H1 (cell line): ENCODE results near the gene MBP. TPM values are rescaled to one million over a fixed set of nuclear protein-coding genes. Genes with fewer than 3 reads are reported as not detected.

Experiments
- CTCF ChIA-PET: fragments of 300-600 bp; sonication (Branson Sonifier 250); formaldehyde crosslinking; loops from one replicate; lab custom pipeline; 2021; ENCODE audit not compliant: partially characterized antibody; lab: Charles Lee
- POLR2A ChIA-PET: fragments of 300-600 bp; sonication (Branson Sonifier 250); formaldehyde crosslinking; loops from one replicate; lab custom pipeline; 2021; ENCODE audit warnings: inconsistent platforms; ENCODE audit not compliant: partially characterized antibody; lab: Charles Lee
- DNase-seq, 2 experiments: peaks; one replicate each; pipeline versions ENCODE4 v3.0.0 to v3.0.0-alpha.2; 2010 to 2022; ENCODE audit warnings: low spot score in 2 of 2, low read depth in 1 of 2, mixed read lengths in 1 of 2
- FAIRE-seq: peaks from 2 replicates; lab custom pipeline; 2011; peaks lifted over from hg19 to GRCh38; lab: Jason Lieb, UNC
- H2AFZ ChIP-seq: 2 replicates; pipeline ENCODE4 v1.8.1; 2012; ENCODE audit warnings: low read length, inconsistent platforms
- H2AK5ac ChIP-seq: 2 replicates; pipeline ENCODE4 v1.6.1; 2013; ENCODE audit warnings: low read depth, low read length
- H2BK120ac ChIP-seq: replicated peaks from 2 replicates; pipeline ENCODE3; 2013; ENCODE audit warnings: low read depth, low read length, inconsistent platforms
- H2BK12ac ChIP-seq: 2 replicates; pipeline ENCODE4 v1.6.1; 2013; ENCODE audit warnings: low read depth, low read length
- H2BK15ac ChIP-seq: 2 replicates; pipeline ENCODE4 v1.6.1; 2013; ENCODE audit warnings: low read length
- H2BK20ac ChIP-seq: 2 replicates; pipeline ENCODE4 v1.6.1; 2013; ENCODE audit warnings: low read length
- H2BK5ac ChIP-seq: 2 replicates; pipeline ENCODE4 v1.6.1; 2013; ENCODE audit warnings: low read depth, low read length
- H3K14ac ChIP-seq: 2 replicates; pipeline ENCODE4 v1.6.1; 2013; ENCODE audit warnings: inconsistent platforms; ENCODE audit not compliant: insufficient read length
- H3K18ac ChIP-seq: 2 replicates; pipeline ENCODE4 v1.6.1; 2013; ENCODE audit warnings: low read length; ENCODE audit errors: extremely low read depth
- H3K23ac ChIP-seq: 2 replicates; pipeline ENCODE4 v1.6.1; 2013; ENCODE audit warnings: inconsistent platforms; ENCODE audit not compliant: insufficient read length
- H3K23me2 ChIP-seq: 2 replicates; pipeline ENCODE4 v1.6.1; 2013; ENCODE audit warnings: low read depth, low read length
- H3K27ac ChIP-seq: 2 replicates; pipeline ENCODE4 v1.6.1; 2011; ENCODE audit warnings: low read depth, low read length, inconsistent platforms
- H3K27me3 ChIP-seq, 4 experiments: replicated peaks in 1 of 4; 1 replicate in 1 of 4; 2 replicates in 3 of 4; pipeline versions ENCODE4 v1.6.1 to v1.8.1; 2011 to 2013; ENCODE audit warnings: low read length in 3 of 4, mild to moderate bottlenecking in 3 of 4, inconsistent platforms in 2 of 4, mixed read lengths in 2 of 4, moderate library complexity in 1 of 4; ENCODE audit not compliant: control insufficient read depth in 3 of 4, insufficient read depth in 3 of 4; ENCODE audit errors: extremely low read depth in 1 of 4
- H3K36me3 ChIP-seq, 4 experiments: 2 replicates each; pipeline versions ENCODE4 v1.6.1 to v1.8.1; 2011 to 2013; ENCODE audit warnings: mild to moderate bottlenecking in 4 of 4, low read length in 3 of 4, moderate library complexity in 2 of 4, control low read depth in 1 of 4, inconsistent platforms in 1 of 4; ENCODE audit not compliant: insufficient read depth in 4 of 4, control insufficient read depth in 2 of 4
- H3K4ac ChIP-seq: replicated peaks from 2 replicates; pipeline ENCODE3; 2013; ENCODE audit warnings: low read length, low read depth, mixed read lengths, inconsistent platforms; ENCODE audit not compliant: insufficient read length
- H3K4me1 ChIP-seq, 4 experiments: replicated peaks in 1 of 4; 1 replicate in 1 of 4; 2 replicates in 3 of 4; pipeline versions ENCODE4 v1.6.1 to v1.8.1; 2011 to 2013; ENCODE audit warnings: low read length in 3 of 4, inconsistent platforms in 2 of 4, mixed read lengths in 1 of 4; ENCODE audit not compliant: insufficient read depth in 4 of 4, control insufficient read depth in 3 of 4
- H3K4me2 ChIP-seq, 2 experiments: 2 replicates each; pipeline versions ENCODE4 v1.6.1 to v1.8.1; 2011 to 2013; ENCODE audit warnings: low read depth in 2 of 2, low read length in 2 of 2, control low read depth in 1 of 2, inconsistent platforms in 1 of 2, mild to moderate bottlenecking in 1 of 2; ENCODE audit not compliant: insufficient read depth in 1 of 2
- H3K4me3 ChIP-seq, 4 experiments: fragments of 200-600, 300-600 bp in 1 of 4; sonication (generic), shearing (Covaris generic), sonication (Bioruptor Twin) in 1 of 4; 2 replicates each; pipeline versions ENCODE4 v1.5.1 to v1.8.1; 2011 to 2016; ENCODE audit warnings: low read length in 4 of 4, low read depth in 3 of 4, control low read depth in 2 of 4, inconsistent platforms in 2 of 4, mild to moderate bottlenecking in 2 of 4, mixed read lengths in 1 of 4, moderate library complexity in 1 of 4; ENCODE audit not compliant: insufficient read depth in 2 of 4; ENCODE audit errors: extremely low read depth in 1 of 4
- H3K56ac ChIP-seq: replicated peaks from 2 replicates; pipeline ENCODE3; 2013; ENCODE audit warnings: low read depth, mild to moderate bottlenecking, mixed read lengths, low read length, inconsistent platforms; ENCODE audit not compliant: insufficient read length
- H3K79me1 ChIP-seq: 2 replicates; pipeline ENCODE4 v1.6.1; 2013; ENCODE audit warnings: low read depth, low read length, control low read depth
- H3K79me2 ChIP-seq, 2 experiments: 2 replicates each; pipeline versions ENCODE4 v1.6.1 to v1.8.1; 2012 to 2013; ENCODE audit warnings: low read length in 2 of 2, mild to moderate bottlenecking in 2 of 2, inconsistent platforms in 1 of 2; ENCODE audit not compliant: insufficient read depth in 2 of 2, control insufficient read depth in 1 of 2
- H3K9ac ChIP-seq, 4 experiments: replicated peaks in 1 of 4; 1 replicate in 1 of 4; 2 replicates in 3 of 4; pipeline versions ENCODE4 v1.6.1 to v1.8.1; 2011 to 2013; ENCODE audit warnings: low read depth in 3 of 4, low read length in 3 of 4, control low read depth in 2 of 4, mild to moderate bottlenecking in 2 of 4, moderate library complexity in 2 of 4, inconsistent platforms in 1 of 4; ENCODE audit errors: extremely low read depth in 1 of 4
- H3K9me3 ChIP-seq, 2 experiments: 2 replicates each; pipeline versions ENCODE4 v1.6.1 to v1.8.1; 2012 to 2013; ENCODE audit warnings: mild to moderate bottlenecking in 2 of 2, moderate library complexity in 2 of 2, control low read depth in 1 of 2, inconsistent platforms in 1 of 2, low read depth in 1 of 2, low read length in 1 of 2, mixed read lengths in 1 of 2; ENCODE audit not compliant: insufficient read depth in 2 of 2
- H4K20me1 ChIP-seq, 2 experiments: replicated peaks in 1 of 2; 2 replicates each; pipeline versions ENCODE3 to v1.8.1; 2011 to 2013; ENCODE audit warnings: inconsistent platforms in 2 of 2, low read length in 2 of 2, mild to moderate bottlenecking in 1 of 2; ENCODE audit not compliant: insufficient read depth in 2 of 2, control insufficient read depth in 1 of 2
- H4K5ac ChIP-seq: 2 replicates; pipeline ENCODE4 v1.6.1; 2013; ENCODE audit warnings: low read length, low read depth, mixed read lengths, inconsistent platforms; ENCODE audit not compliant: insufficient read length
- H4K8ac ChIP-seq: 2 replicates; pipeline ENCODE4 v1.8.0; 2013; ENCODE audit warnings: mild to moderate bottlenecking, moderate library complexity, low read length, inconsistent platforms; ENCODE audit not compliant: insufficient read depth; ENCODE audit errors: extremely low read depth
- H4K91ac ChIP-seq: replicated peaks from 2 replicates; pipeline ENCODE3; 2013; ENCODE audit warnings: low read length, mixed read lengths, inconsistent platforms; ENCODE audit not compliant: insufficient read length
- NANOG ChIP-seq: IDR thresholded peaks from 2 replicates; pipeline ENCODE4 v1.6.1; 2011; ENCODE audit warnings: low read length, low read depth, mild to moderate bottlenecking, inconsistent platforms; ENCODE audit not compliant: insufficient read depth, poor library complexity, severe bottlenecking
- WGBS, 2 experiments: shearing (Covaris generic) in 1 of 2; methylation state at CpG; one replicate each; pipeline versions ENCODE4 v1.1.6 to v1.1.7; 2013 to 2015; ENCODE audit warnings: low lambda C conversion rate in 2 of 2, mixed read lengths in 2 of 2, inconsistent platforms in 1 of 2, low coverage in 1 of 2, missing lambda C conversion rate in 1 of 2; ENCODE audit not compliant: insufficient replicate concordance in 2 of 2, insufficient coverage in 1 of 2, insufficient read length in 1 of 2; ENCODE audit errors: extremely low coverage in 1 of 2, missing lambda C conversion rate in 1 of 2; 5-methylcytosine and 5-hydroxymethylcytosine counted together
- polyA plus RNA-seq, 7 experiments: library from polyadenylated mRNA; depleted of rRNA in 3 of 7; stranded (reverse) in 5 of 7; unstranded in 2 of 7; fragments of >200 nt in 5 of 7; fragments of 200-250 nt in 2 of 7; gene quantifications; 1 replicate in 5 of 7; 2 replicates in 1 of 7; 4 replicates in 1 of 7; pipeline versions ENCODE4 v1.2.1 to v1.2.3, GENCODE V29; 2011 to 2013; ENCODE audit warnings: missing spikeins in 2 of 7, mixed read lengths in 2 of 7
- total RNA-seq: library from RNA; stranded (reverse); fragmentation: NEBNext Ultra II Directional; extraction: Animal tissue kit (Norgen Biotek cat#: 25700); gene quantifications from 2 replicates; pipeline ENCODE4 v1.2.1, GENCODE V29; 2021

MBP gene
- total and polyA plus RNA-seq, 2 of the 8 experiments (the other 6 are each of a cell fraction or from before 2014, with no cell fraction given), result 7.7 to 19.2 TPM

DNA sequence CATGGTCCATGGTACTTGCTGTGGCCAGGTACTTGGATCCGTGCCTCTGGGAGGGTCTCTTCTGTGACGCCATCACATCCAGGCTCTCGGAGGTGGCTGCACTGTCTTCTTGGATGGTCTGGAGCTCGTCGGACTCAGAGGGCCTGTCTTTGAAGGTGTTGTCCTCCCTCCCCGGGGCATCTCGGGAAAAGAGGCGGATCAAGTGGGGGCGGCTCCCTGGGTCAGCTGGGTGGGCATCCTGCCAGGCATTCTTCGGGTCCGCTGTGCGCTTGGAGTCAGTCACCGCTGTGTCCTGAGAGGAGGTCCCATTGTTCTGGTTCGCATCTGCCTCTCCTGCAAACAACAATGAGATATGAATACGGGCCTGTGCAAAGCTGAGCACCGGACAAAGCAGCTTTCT lies 115.6 kb downstream of the MBP start:
- no peak overlapping the region for H3K18ac ChIP-seq
- H2BK20ac ChIP-seq, result no peak overlapping the region
- no peak overlapping the region for H3K23ac ChIP-seq
- H3K36me3 ChIP-seq, result no peaks in the 10 kb centered on the region
- H4K5ac ChIP-seq, result no peak overlapping the region
- H3K4ac ChIP-seq, result no peak overlapping the region
- POLR2A ChIA-PET, result no interaction called here
- H3K23me2 ChIP-seq, result peaks cover 11% of the 10 kb centered on the region; the same call in 1 of the 2 replicates
- H3K27ac ChIP-seq, result no peak overlapping the region
- no peak overlapping the region for H2BK5ac ChIP-seq
- no peaks in the 10 kb centered on the region for H3K4me1 ChIP-seq
- no peak overlapping the region for H3K14ac ChIP-seq
- no peaks in the 10 kb centered on the region for H3K9me3 ChIP-seq
- no peaks in the 10 kb centered on the region; the same call in 1 of the 2 replicates for H3K79me1 ChIP-seq
- WGBS, 2 experiments, result 96% methylated on average over 16 of the region's 16 CpGs; no CpG with 5 or more reads in 1 of the 2 experiments
- no peak overlapping the region for H2BK12ac ChIP-seq
- no peak overlapping the region for H2BK15ac ChIP-seq
- H3K4me3 ChIP-seq, result no peak overlapping the region
- H3K4me2 ChIP-seq, result no peak overlapping the region
- H2AK5ac ChIP-seq, result no peak overlapping the region
- no peak overlapping the region for H2BK120ac ChIP-seq
- no peak for DNase-seq
- H3K9ac ChIP-seq, result no peak overlapping the region
- H4K91ac ChIP-seq, result no peak overlapping the region
- H2AFZ ChIP-seq, result no peak overlapping the region
- peaks cover 0 to 1% of the 10 kb centered on the region in 2 experiments for H4K20me1 ChIP-seq
- no peaks in the 10 kb centered on the region for H3K79me2 ChIP-seq
- no peak overlapping the region for H3K56ac ChIP-seq
- no peaks in the 10 kb centered on the region; a peak in 1 of 7 replicates for H3K27me3 ChIP-seq
- CTCF ChIA-PET, result interaction anchor here (0.6 to 1.4 kb wide), 3 partner anchors 11 to 359 kb away, joined by 3 to 5 read pairs (median 4); no protein-coding TSS in a partner anchor
- no peak overlapping the region for H4K8ac ChIP-seq
- no peak for FAIRE-seq
- TF ChIP-seq NANOG, result no peak
